Measurements from ENCODE around the gene GRM3.

- TF ChIP-seq, protein P1, sequence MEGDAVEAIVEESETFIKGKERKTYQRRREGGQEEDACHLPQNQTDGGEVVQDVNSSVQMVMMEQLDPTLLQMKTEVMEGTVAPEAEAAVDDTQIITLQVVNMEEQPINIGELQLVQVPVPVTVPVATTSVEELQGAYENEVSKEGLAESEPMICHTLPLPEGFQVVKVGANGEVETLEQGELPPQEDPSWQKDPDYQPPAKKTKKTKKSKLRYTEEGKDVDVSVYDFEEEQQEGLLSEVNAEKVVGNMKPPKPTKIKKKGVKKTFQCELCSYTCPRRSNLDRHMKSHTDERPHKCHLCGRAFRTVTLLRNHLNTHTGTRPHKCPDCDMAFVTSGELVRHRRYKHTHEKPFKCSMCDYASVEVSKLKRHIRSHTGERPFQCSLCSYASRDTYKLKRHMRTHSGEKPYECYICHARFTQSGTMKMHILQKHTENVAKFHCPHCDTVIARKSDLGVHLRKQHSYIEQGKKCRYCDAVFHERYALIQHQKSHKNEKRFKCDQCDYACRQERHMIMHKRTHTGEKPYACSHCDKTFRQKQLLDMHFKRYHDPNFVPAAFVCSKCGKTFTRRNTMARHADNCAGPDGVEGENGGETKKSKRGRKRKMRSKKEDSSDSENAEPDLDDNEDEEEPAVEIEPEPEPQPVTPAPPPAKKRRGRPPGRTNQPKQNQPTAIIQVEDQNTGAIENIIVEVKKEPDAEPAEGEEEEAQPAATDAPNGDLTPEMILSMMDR (IDR thresholded peaks at IDR 0.05) = no peak
- TF ChIP-seq POLR2A (IDR thresholded peaks at IDR 0.05) = no peak
Observed at GRCh38 chr7:86692755-86693154, 49.0 kb downstream of the GRM3 start.
